H1 (cell line): ENCODE results near the gene PPARA. TPM values are rescaled to one million over a fixed set of nuclear protein-coding genes. Genes with fewer than 3 reads are reported as not detected.

Source experiments
- CTCF ChIA-PET: fragments of 300-600 bp; sonication (Branson Sonifier 250); formaldehyde crosslinking; loops from one replicate; lab custom pipeline; 2021; ENCODE audit not compliant: partially characterized antibody; lab: Charles Lee
- POLR2A ChIA-PET: fragments of 300-600 bp; sonication (Branson Sonifier 250); formaldehyde crosslinking; loops from one replicate; lab custom pipeline; 2021; ENCODE audit warnings: inconsistent platforms; ENCODE audit not compliant: partially characterized antibody; lab: Charles Lee
- DNase-seq, 2 experiments: peaks; one replicate each; pipeline versions ENCODE4 v3.0.0 to v3.0.0-alpha.2; 2010 to 2022; ENCODE audit warnings: low spot score in 2 of 2, low read depth in 1 of 2, mixed read lengths in 1 of 2
- FAIRE-seq: peaks from 2 replicates; lab custom pipeline; 2011; peaks lifted over from hg19 to GRCh38; lab: Jason Lieb, UNC
- H2AFZ ChIP-seq: 2 replicates; pipeline ENCODE4 v1.8.1; 2012; ENCODE audit warnings: low read length, inconsistent platforms
- H2AK5ac ChIP-seq: 2 replicates; pipeline ENCODE4 v1.6.1; 2013; ENCODE audit warnings: low read depth, low read length
- H2BK120ac ChIP-seq: replicated peaks from 2 replicates; pipeline ENCODE3; 2013; ENCODE audit warnings: low read depth, low read length, inconsistent platforms
- H2BK12ac ChIP-seq: 2 replicates; pipeline ENCODE4 v1.6.1; 2013; ENCODE audit warnings: low read depth, low read length
- H2BK15ac ChIP-seq: 2 replicates; pipeline ENCODE4 v1.6.1; 2013; ENCODE audit warnings: low read length
- H2BK20ac ChIP-seq: 2 replicates; pipeline ENCODE4 v1.6.1; 2013; ENCODE audit warnings: low read length
- H2BK5ac ChIP-seq: 2 replicates; pipeline ENCODE4 v1.6.1; 2013; ENCODE audit warnings: low read depth, low read length
- H3K14ac ChIP-seq: 2 replicates; pipeline ENCODE4 v1.6.1; 2013; ENCODE audit warnings: inconsistent platforms; ENCODE audit not compliant: insufficient read length
- H3K18ac ChIP-seq: 2 replicates; pipeline ENCODE4 v1.6.1; 2013; ENCODE audit warnings: low read length; ENCODE audit errors: extremely low read depth
- H3K23ac ChIP-seq: 2 replicates; pipeline ENCODE4 v1.6.1; 2013; ENCODE audit warnings: inconsistent platforms; ENCODE audit not compliant: insufficient read length
- H3K23me2 ChIP-seq: 2 replicates; pipeline ENCODE4 v1.6.1; 2013; ENCODE audit warnings: low read depth, low read length
- H3K27ac ChIP-seq: 2 replicates; pipeline ENCODE4 v1.6.1; 2011; ENCODE audit warnings: low read depth, low read length, inconsistent platforms
- H3K27me3 ChIP-seq, 4 experiments: replicated peaks in 1 of 4; 1 replicate in 1 of 4; 2 replicates in 3 of 4; pipeline versions ENCODE4 v1.6.1 to v1.8.1; 2011 to 2013; ENCODE audit warnings: low read length in 3 of 4, mild to moderate bottlenecking in 3 of 4, inconsistent platforms in 2 of 4, mixed read lengths in 2 of 4, moderate library complexity in 1 of 4; ENCODE audit not compliant: control insufficient read depth in 3 of 4, insufficient read depth in 3 of 4; ENCODE audit errors: extremely low read depth in 1 of 4
- H3K36me3 ChIP-seq, 4 experiments: 2 replicates each; pipeline versions ENCODE4 v1.6.1 to v1.8.1; 2011 to 2013; ENCODE audit warnings: mild to moderate bottlenecking in 4 of 4, low read length in 3 of 4, moderate library complexity in 2 of 4, control low read depth in 1 of 4, inconsistent platforms in 1 of 4; ENCODE audit not compliant: insufficient read depth in 4 of 4, control insufficient read depth in 2 of 4
- H3K4ac ChIP-seq: replicated peaks from 2 replicates; pipeline ENCODE3; 2013; ENCODE audit warnings: low read length, low read depth, mixed read lengths, inconsistent platforms; ENCODE audit not compliant: insufficient read length
- H3K4me1 ChIP-seq, 4 experiments: replicated peaks in 1 of 4; 1 replicate in 1 of 4; 2 replicates in 3 of 4; pipeline versions ENCODE4 v1.6.1 to v1.8.1; 2011 to 2013; ENCODE audit warnings: low read length in 3 of 4, inconsistent platforms in 2 of 4, mixed read lengths in 1 of 4; ENCODE audit not compliant: insufficient read depth in 4 of 4, control insufficient read depth in 3 of 4
- H3K4me2 ChIP-seq, 2 experiments: 2 replicates each; pipeline versions ENCODE4 v1.6.1 to v1.8.1; 2011 to 2013; ENCODE audit warnings: low read depth in 2 of 2, low read length in 2 of 2, control low read depth in 1 of 2, inconsistent platforms in 1 of 2, mild to moderate bottlenecking in 1 of 2; ENCODE audit not compliant: insufficient read depth in 1 of 2
- H3K4me3 ChIP-seq, 4 experiments: fragments of 200-600, 300-600 bp in 1 of 4; sonication (generic), shearing (Covaris generic), sonication (Bioruptor Twin) in 1 of 4; 2 replicates each; pipeline versions ENCODE4 v1.5.1 to v1.8.1; 2011 to 2016; ENCODE audit warnings: low read length in 4 of 4, low read depth in 3 of 4, control low read depth in 2 of 4, inconsistent platforms in 2 of 4, mild to moderate bottlenecking in 2 of 4, mixed read lengths in 1 of 4, moderate library complexity in 1 of 4; ENCODE audit not compliant: insufficient read depth in 2 of 4; ENCODE audit errors: extremely low read depth in 1 of 4
- H3K56ac ChIP-seq: replicated peaks from 2 replicates; pipeline ENCODE3; 2013; ENCODE audit warnings: low read depth, mild to moderate bottlenecking, mixed read lengths, low read length, inconsistent platforms; ENCODE audit not compliant: insufficient read length
- H3K79me1 ChIP-seq: 2 replicates; pipeline ENCODE4 v1.6.1; 2013; ENCODE audit warnings: low read depth, low read length, control low read depth
- H3K79me2 ChIP-seq, 2 experiments: 2 replicates each; pipeline versions ENCODE4 v1.6.1 to v1.8.1; 2012 to 2013; ENCODE audit warnings: low read length in 2 of 2, mild to moderate bottlenecking in 2 of 2, inconsistent platforms in 1 of 2; ENCODE audit not compliant: insufficient read depth in 2 of 2, control insufficient read depth in 1 of 2
- H3K9ac ChIP-seq, 4 experiments: replicated peaks in 1 of 4; 1 replicate in 1 of 4; 2 replicates in 3 of 4; pipeline versions ENCODE4 v1.6.1 to v1.8.1; 2011 to 2013; ENCODE audit warnings: low read depth in 3 of 4, low read length in 3 of 4, control low read depth in 2 of 4, mild to moderate bottlenecking in 2 of 4, moderate library complexity in 2 of 4, inconsistent platforms in 1 of 4; ENCODE audit errors: extremely low read depth in 1 of 4
- H3K9me3 ChIP-seq, 2 experiments: 2 replicates each; pipeline versions ENCODE4 v1.6.1 to v1.8.1; 2012 to 2013; ENCODE audit warnings: mild to moderate bottlenecking in 2 of 2, moderate library complexity in 2 of 2, control low read depth in 1 of 2, inconsistent platforms in 1 of 2, low read depth in 1 of 2, low read length in 1 of 2, mixed read lengths in 1 of 2; ENCODE audit not compliant: insufficient read depth in 2 of 2
- H4K20me1 ChIP-seq, 2 experiments: replicated peaks in 1 of 2; 2 replicates each; pipeline versions ENCODE3 to v1.8.1; 2011 to 2013; ENCODE audit warnings: inconsistent platforms in 2 of 2, low read length in 2 of 2, mild to moderate bottlenecking in 1 of 2; ENCODE audit not compliant: insufficient read depth in 2 of 2, control insufficient read depth in 1 of 2
- H4K5ac ChIP-seq: 2 replicates; pipeline ENCODE4 v1.6.1; 2013; ENCODE audit warnings: low read length, low read depth, mixed read lengths, inconsistent platforms; ENCODE audit not compliant: insufficient read length
- H4K8ac ChIP-seq: 2 replicates; pipeline ENCODE4 v1.8.0; 2013; ENCODE audit warnings: mild to moderate bottlenecking, moderate library complexity, low read length, inconsistent platforms; ENCODE audit not compliant: insufficient read depth; ENCODE audit errors: extremely low read depth
- H4K91ac ChIP-seq: replicated peaks from 2 replicates; pipeline ENCODE3; 2013; ENCODE audit warnings: low read length, mixed read lengths, inconsistent platforms; ENCODE audit not compliant: insufficient read length
- EP300 ChIP-seq, 2 experiments: IDR thresholded peaks; 1 replicate in 1 of 2; 2 replicates in 1 of 2; pipeline ENCODE4 v1.6.1; 2011 to 2012; ENCODE audit warnings: low read depth in 2 of 2, low read length in 2 of 2, mild to moderate bottlenecking in 2 of 2, borderline replicate concordance in 1 of 2, inconsistent platforms in 1 of 2, moderate library complexity in 1 of 2
- GTF2F1 ChIP-seq: IDR thresholded peaks from 2 replicates; pipeline ENCODE4 v1.6.1; 2012; ENCODE audit warnings: low read depth, low read length, improper control_type of control experiment, borderline replicate concordance
- JUN ChIP-seq: IDR thresholded peaks from 2 replicates; pipeline ENCODE4 v1.6.1; 2011; ENCODE audit warnings: low read depth, mild to moderate bottlenecking, improper control_type of control experiment, low read length
- KDM1A ChIP-seq: fragments of 200-600, 300-600 bp; sonication (generic); IDR thresholded peaks from 2 replicates; pipeline ENCODE4 v1.7.1; 2016; ENCODE audit warnings: mild to moderate bottlenecking, low read length, borderline replicate concordance
- KDM5A ChIP-seq: fragments of 200-600 bp; IDR thresholded peaks from 2 replicates; pipeline ENCODE4 v1.7.1; 2012; ENCODE audit warnings: mild to moderate bottlenecking, low read length, inconsistent platforms, mixed read lengths
- NANOG ChIP-seq: IDR thresholded peaks from 2 replicates; pipeline ENCODE4 v1.6.1; 2011; ENCODE audit warnings: low read length, low read depth, mild to moderate bottlenecking, inconsistent platforms; ENCODE audit not compliant: insufficient read depth, poor library complexity, severe bottlenecking
- POU5F1 ChIP-seq: IDR thresholded peaks from 2 replicates; pipeline ENCODE4 v1.6.1; 2011; ENCODE audit warnings: low read depth, mild to moderate bottlenecking, low read length, moderate library complexity
- SIN3A ChIP-seq, 2 experiments: IDR thresholded peaks in 1 of 2; conservative IDR thresholded peaks in 1 of 2; 2 replicates each; pipeline ENCODE4 v1.6.1; 2011 to 2012; ENCODE audit warnings: low read length in 2 of 2, improper control_type of control experiment in 1 of 2, low read depth in 1 of 2, mild to moderate bottlenecking in 1 of 2
- WGBS, 2 experiments: shearing (Covaris generic) in 1 of 2; methylation state at CpG; one replicate each; pipeline versions ENCODE4 v1.1.6 to v1.1.7; 2013 to 2015; ENCODE audit warnings: low lambda C conversion rate in 2 of 2, mixed read lengths in 2 of 2, inconsistent platforms in 1 of 2, low coverage in 1 of 2, missing lambda C conversion rate in 1 of 2; ENCODE audit not compliant: insufficient replicate concordance in 2 of 2, insufficient coverage in 1 of 2, insufficient read length in 1 of 2; ENCODE audit errors: extremely low coverage in 1 of 2, missing lambda C conversion rate in 1 of 2; 5-methylcytosine and 5-hydroxymethylcytosine counted together
- polyA plus RNA-seq, 7 experiments: library from polyadenylated mRNA; depleted of rRNA in 3 of 7; stranded (reverse) in 5 of 7; unstranded in 2 of 7; fragments of >200 nt in 5 of 7; fragments of 200-250 nt in 2 of 7; gene quantifications; 1 replicate in 5 of 7; 2 replicates in 1 of 7; 4 replicates in 1 of 7; pipeline versions ENCODE4 v1.2.1 to v1.2.3, GENCODE V29; 2011 to 2013; ENCODE audit warnings: missing spikeins in 2 of 7, mixed read lengths in 2 of 7
- total RNA-seq: library from RNA; stranded (reverse); fragmentation: NEBNext Ultra II Directional; extraction: Animal tissue kit (Norgen Biotek cat#: 25700); gene quantifications from 2 replicates; pipeline ENCODE4 v1.2.1, GENCODE V29; 2021
- TF ChIP-seq, protein P1 (sequence below): IDR thresholded peaks from 2 replicates; pipeline ENCODE4 v1.6.1; 2011; ENCODE audit warnings: low read depth, mild to moderate bottlenecking, low read length; ENCODE audit not compliant: insufficient read depth
- TF ChIP-seq, protein P2 (sequence below): IDR thresholded peaks from 2 replicates; pipeline ENCODE4 v1.6.1; 2012; ENCODE audit warnings: inconsistent platforms

The PPARA gene
- total and polyA plus RNA-seq, 2 of the 8 experiments (the other 6 are each of a cell fraction or from before 2014, with no cell fraction given) = 3.1 to 8.2 TPM

DNA sequence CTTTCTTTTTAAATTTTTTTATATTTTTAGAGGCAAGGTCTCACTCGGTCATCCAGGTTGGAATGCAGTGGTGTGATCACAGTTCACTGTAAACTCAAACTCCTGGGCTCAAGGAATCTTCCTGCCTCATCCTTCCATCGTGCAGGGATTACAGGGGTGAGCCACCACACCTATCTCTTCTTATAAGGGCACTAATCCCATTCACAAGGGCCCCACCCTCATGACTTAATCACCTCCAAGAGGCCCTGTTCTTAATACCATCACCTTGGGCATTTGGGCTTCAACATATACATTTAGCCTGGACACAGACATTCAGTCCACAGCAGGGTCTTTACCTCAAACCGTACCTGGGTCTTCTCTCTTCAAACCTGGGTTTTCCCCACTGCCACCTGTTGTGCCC, 141.8 kb downstream of the PPARA start:
- Histone ChIP-seq H3K23ac (no peak overlapping the region), H3K79me1 (no peaks in the 10 kb centered on the region; the same call in 1 of the 2 replicates), H3K9ac (no peak overlapping the region), H4K8ac (no peak overlapping the region), H3K4me2 (no peak overlapping the region), H3K4me3 (no peak overlapping the region), H3K4me1 (peaks cover 0 to 7% (median 3%) of the 10 kb centered on the region in 4 experiments; a peak in 3 of 7 replicates), H3K56ac (no peak overlapping the region), H4K5ac (no peak overlapping the region), H3K14ac (no peak overlapping the region), H3K4ac (no peak overlapping the region), H3K23me2 (peaks cover 9% of the 10 kb centered on the region; the same call in 1 of the 2 replicates), H2BK20ac (no peak overlapping the region), H2BK12ac (no peak overlapping the region), H4K91ac (no peak overlapping the region), H2AFZ (no peak overlapping the region), H3K9me3 (no peaks in the 10 kb centered on the region), H3K27me3 (no peaks in the 10 kb centered on the region), H2BK5ac (no peak overlapping the region), H3K27ac (no peak overlapping the region), H3K79me2 (no peaks in the 10 kb centered on the region), H3K36me3 (no peaks in the 10 kb centered on the region), H2BK120ac (no peak overlapping the region), H2AK5ac (no peak overlapping the region), H2BK15ac (no peak overlapping the region), H4K20me1 (no peaks in the 10 kb centered on the region), H3K18ac (no peak overlapping the region)
- FAIRE-seq = no peak
- WGBS, 2 experiments = 80% methylated on average over 3 of the region's 3 CpGs; no CpG with 5 or more reads in 1 of the 2 experiments
- TF ChIP-seq GTF2F1 (no peak), SIN3A (conservative IDR thresholded peaks at IDR 0.05 in 1 of 2, IDR thresholded peaks at IDR 0.05 in 1 of 2; ENCODE audit: low read depth in 1 of 2, low read length in 2 of 2) (no peak), POU5F1 (no peak), KDM5A (no peak), JUN (no peak), KDM1A (no peak), NANOG (no peak), EP300 (IDR thresholded peaks at IDR 0.05; ENCODE audit: borderline replicate concordance in 1 of 2, low read depth in 2 of 2, low read length in 2 of 2) (no peak)
- TF ChIP-seq, protein P1, sequence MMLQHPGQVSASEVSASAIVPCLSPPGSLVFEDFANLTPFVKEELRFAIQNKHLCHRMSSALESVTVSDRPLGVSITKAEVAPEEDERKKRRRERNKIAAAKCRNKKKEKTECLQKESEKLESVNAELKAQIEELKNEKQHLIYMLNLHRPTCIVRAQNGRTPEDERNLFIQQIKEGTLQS = no peak
- TF ChIP-seq, protein P2, sequence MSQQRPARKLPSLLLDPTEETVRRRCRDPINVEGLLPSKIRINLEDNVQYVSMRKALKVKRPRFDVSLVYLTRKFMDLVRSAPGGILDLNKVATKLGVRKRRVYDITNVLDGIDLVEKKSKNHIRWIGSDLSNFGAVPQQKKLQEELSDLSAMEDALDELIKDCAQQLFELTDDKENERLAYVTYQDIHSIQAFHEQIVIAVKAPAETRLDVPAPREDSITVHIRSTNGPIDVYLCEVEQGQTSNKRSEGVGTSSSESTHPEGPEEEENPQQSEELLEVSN = no peak
- CTCF ChIA-PET = no interaction called here
- POLR2A ChIA-PET = no interaction called here
- DNase-seq = no peak
